GM21381 (cell line): Measurements from ENCODE around the gene BRWD1.
"Not testable (repeated sequence)": the region's sequence is repeated elsewhere in the genome, so short reads cannot be mapped to it uniquely, and the experiment has no call there.

Source experiments
- ATAC-seq: cut with Tn5 transposase; IDR thresholded peaks from one replicate; pipeline ENCODE4 v1.9.1; 2021; ENCODE audit warnings: mild to moderate bottlenecking, moderate library complexity; ENCODE audit not compliant: unreplicated experiment

The BRWD1 gene

GRCh38 chr21:39296891-39297290, 16.5 kb downstream of the BRWD1 start:
- no peak for ATAC-seq

- no peak for ATAC-seq
Measured at GRCh38 chr21:39288987-39289386, 24.4 kb downstream of the BRWD1 start.

DNA sequence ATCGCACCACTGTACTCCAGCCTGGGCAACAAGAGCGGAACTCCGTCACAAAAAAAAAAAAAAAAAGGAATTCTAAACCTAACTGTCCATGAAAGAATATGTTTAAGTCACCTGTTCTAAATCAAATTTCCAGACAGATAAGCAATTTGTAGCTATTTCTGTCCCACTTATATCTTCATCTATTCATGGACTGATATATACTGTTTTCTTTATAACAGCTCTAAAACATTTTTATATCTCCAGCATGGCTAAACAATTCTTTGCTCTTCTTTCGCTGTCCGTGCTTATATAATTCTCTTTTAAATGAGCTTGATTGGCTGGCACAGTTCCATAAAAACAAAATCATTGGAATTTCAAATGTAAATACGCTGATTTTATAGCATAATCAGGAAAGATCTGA, 30.5 kb downstream of the BRWD1 start:
- ATAC-seq: no peak

DNA sequence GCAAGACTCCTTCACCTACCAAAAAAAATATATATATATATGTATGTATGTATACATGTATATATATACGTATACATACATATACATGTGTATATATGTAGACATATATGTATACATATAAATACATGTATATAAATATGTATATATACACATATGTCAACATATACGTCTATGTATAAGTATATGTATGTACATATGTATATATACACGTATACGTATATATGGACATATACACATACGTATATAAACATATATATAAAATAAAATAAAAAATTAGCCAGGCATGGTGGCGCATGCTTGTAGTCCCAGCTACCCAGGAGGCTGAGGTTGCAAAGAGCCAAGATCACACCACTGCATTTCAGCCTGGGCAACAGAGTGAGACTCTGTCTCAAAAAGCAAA, 31.6 kb downstream of the BRWD1 start:
- no peak for ATAC-seq

DNA sequence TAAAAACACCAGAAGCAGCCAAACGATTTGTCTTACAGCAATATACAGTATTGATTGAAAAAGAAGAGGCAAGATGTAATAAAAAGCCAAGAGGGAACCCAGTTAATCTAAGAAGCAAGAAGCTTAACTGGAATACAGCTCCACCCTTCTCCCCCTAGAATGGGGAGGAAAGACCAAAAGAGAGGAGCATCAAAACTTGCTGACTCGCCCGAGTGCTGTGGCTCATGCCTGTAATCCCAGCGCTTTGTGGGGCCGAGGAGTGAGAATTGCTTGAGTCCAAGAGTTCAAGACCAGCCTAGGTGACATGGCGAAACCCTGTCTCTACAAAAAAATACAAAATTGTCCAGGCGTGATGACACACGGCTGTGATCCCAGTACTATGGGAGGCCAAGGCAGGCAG, 32.2 kb downstream of the BRWD1 start:
- no peak for ATAC-seq

DNA sequence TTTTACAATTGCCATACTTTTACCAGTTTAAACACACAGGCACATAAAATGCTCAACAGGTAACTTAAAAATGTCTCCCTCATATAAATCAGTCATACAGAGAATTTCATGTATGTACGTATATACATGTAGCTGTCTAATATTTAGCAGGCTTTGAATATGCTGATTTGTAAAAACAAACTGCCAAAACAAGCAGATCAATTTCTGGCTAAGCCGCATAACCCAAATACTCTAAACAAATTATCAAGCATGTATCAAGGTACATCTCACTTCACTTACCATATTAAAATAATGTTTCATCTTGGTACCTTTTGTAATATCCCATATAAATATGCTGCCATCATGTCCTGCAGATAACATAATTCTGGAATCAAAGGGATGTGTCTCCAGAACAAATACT, 43.8 kb downstream of the BRWD1 start:
- no peak for ATAC-seq

DNA sequence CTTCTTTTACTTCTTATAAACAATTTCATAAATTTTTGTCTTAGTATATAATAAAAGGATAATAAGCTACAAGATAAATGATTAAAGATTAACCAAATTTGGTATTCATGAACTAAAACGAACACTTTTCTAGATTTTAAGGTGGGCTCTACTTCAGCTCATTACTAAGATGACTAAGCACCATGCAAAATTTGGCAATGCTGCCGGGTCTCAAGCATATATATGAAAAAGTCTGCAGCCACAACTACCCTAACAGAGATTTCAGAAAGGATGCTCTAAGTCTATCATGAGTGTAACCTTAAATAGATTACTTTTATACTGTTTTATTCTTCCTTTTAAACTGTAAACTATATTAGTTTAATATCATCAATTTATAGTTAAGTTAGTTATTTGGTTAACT, 47.8 kb downstream of the BRWD1 start:
- ATAC-seq: no peak

GRCh38 chr21:39263372-39263771, 50.1 kb downstream of the BRWD1 start:
- no peak for ATAC-seq

- no peak for ATAC-seq
Measured at GRCh38 chr21:39258207-39258606, 55.2 kb downstream of the BRWD1 start.

GRCh38 chr21:39251326-39251725, 62.1 kb downstream of the BRWD1 start:
- no peak for ATAC-seq

GRCh38 chr21:39238275-39238674, 75.2 kb downstream of the BRWD1 start:
- ATAC-seq: no peak

DNA sequence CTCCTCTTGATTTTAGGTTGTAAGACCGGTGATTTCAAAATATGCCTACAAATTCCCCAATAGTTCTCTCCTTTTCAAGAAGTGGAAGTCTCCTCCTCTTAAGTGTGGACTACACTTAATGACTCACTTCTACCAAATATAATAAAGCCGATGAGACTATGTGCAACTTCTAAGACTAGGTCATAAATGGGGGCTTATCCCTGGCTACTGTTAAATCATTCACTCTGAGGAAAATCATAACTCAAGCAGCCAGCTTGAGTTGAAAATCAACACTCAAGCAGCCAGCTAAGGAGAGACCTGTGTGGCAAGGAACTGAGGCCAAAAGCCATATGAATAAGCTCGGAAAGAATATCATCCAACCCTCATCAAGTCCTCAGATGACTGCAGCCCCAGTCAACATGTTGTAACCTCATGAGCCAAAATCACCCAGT, 80.6 kb downstream of the BRWD1 start:
- ATAC-seq: no peak

- no peak for ATAC-seq
Measured at GRCh38 chr21:39224930-39225329, 88.5 kb downstream of the BRWD1 start.

DNA sequence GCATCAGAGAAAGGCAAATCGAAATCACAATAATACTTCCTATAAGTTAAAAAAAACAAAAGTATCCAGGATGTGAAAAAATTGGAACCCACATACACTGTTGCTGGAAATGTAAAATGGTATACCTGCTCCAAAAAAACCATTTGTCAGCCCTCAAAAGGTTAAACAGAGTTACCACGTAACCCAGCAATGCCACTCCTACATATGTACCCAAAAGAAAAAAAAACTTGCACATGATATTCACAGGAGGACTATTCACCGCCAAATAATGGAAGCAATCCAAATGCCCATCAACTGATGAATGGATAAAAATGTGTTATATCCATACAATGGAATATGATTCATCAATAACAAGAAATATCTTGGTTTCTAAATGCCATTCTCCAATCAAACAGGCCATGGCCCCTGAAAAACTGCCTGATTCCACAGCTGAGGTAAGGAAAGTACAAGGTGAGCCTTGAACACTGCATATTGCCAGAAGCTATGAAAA, 91.4 kb downstream of the BRWD1 start:
- no peak for ATAC-seq

- ATAC-seq: no peak
Measured at GRCh38 chr21:39221282-39221996, 92.0 kb downstream of the BRWD1 start.

DNA sequence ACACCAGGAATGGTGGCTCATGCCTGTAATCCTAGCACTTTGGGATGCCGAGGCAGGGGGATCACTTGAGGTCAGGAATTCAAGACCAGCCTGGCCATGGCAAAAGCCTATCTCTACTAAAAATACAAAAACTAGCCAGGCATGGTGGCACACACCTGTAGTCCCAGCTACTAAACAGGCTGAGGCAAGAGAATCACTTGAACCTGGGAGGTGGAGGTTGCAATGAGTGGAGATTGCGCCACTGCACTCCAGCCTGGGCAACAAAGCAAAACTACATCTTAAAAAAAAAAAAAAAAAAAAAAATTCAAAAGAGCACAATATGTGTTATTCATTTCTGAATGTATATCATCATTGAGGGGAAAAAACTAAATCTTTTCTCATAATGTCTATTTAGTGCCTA, 92.6 kb downstream of the BRWD1 start:
- not testable (repeated sequence) for ATAC-seq

DNA sequence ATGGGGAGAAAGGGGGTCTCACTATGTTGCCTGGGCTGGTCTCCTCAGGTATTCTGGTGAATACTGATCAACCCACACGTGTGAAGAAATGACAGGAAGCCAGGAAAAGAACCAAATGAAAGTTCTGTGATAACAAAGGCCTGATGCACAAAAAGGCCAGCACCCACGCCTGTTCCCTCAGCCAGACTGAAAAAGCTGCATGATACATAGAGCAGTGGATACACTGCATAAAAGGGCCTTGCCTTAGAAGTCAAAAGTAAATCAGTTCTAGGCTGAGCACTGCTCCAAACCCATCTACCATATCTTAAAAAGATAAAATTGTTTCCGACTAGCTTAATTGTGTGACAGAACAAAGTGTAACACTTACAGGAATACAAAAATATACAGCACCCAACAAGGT, 93.3 kb downstream of the BRWD1 start:
- ATAC-seq: no peak

GRCh38 chr21:39218082-39218409, 95.4 kb downstream of the BRWD1 start:
- ATAC-seq: no peak

DNA sequence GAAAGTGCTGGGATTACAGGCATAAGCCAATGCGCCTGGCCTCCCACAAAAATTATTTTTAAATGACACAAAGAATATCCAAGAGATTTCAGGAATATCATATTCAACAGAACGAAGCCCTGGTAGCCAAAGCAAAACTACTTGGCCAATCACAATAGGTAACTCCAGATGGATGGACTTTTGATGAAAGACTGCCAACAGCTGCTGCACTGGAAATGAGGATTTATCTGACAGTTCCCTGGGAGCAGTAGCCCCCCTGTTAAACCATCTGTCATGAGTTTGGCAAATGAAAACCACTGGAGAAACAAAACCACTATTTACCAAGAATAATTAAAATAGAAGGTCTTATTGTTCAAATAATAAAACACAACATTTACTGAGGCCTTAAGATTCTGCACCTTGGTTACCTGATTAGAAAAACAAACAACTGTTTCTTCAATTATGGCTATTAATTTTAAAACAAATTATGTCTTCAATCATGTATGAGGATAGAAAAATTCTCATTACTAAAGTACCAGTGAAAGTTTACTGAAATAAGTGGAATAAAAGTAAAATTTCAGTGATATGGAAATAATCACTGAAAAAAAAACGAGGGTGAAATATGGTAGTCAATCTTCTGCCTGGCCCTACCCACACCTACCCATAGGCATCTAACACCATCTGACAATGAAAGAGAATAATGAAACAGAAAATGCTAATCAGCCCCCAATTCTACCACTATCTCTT, 95.9 kb downstream of the BRWD1 start:
- ATAC-seq: no peak

GRCh38 chr21:39216290-39216689, 97.1 kb downstream of the BRWD1 start:
- no peak for ATAC-seq

- no peak for ATAC-seq
Measured at GRCh38 chr21:39215078-39215477, 98.4 kb downstream of the BRWD1 start.

GRCh38 chr21:39209334-39209688, 104.1 kb downstream of the BRWD1 start:
- no peak for ATAC-seq
